Tibial nerve (tissue), 4 donors: ENCODE results near the gene RICTOR.

Source experiments
- CTCF ChIP-seq, 5 experiments: fragments of 200-600 bp in 3 of 5; fragments of 450-650 bp in 2 of 5; sonication (generic) in 3 of 5; IDR thresholded peaks; one replicate each; pipeline ENCODE4 v1.5.1; 2016 to 2019; ENCODE audit warnings: antibody characterized with exemption in 5 of 5, mild to moderate bottlenecking in 3 of 5, moderate library complexity in 2 of 5
- EP300 ChIP-seq, 2 donors: sonication (generic); formaldehyde crosslinking; IDR thresholded peaks; one replicate each; pipeline ENCODE4 v1.6.1; 2017; ENCODE audit warnings: antibody characterized with exemption in 2 of 2, mild to moderate bottlenecking in 1 of 2
- POLR2A ChIP-seq, 2 donors: fragments of 450-650 bp; IDR thresholded peaks; one replicate each; pipeline ENCODE4 v1.6.1; 2017; ENCODE audit warnings: antibody characterized with exemption in 2 of 2, mild to moderate bottlenecking in 2 of 2, moderate library complexity in 2 of 2

- no peak for TF ChIP-seq POLR2A (IDR thresholded peaks at IDR 0.05)
- TF ChIP-seq CTCF (IDR thresholded peaks at IDR 0.05): no peak
- TF ChIP-seq EP300 (IDR thresholded peaks at IDR 0.05): no peak
Observed at GRCh38 chr5:39113354-39113953, 39.3 kb upstream of the RICTOR start.
